ENCODE measurements around the gene DAPK1.

DAPK1 gene

DNA sequence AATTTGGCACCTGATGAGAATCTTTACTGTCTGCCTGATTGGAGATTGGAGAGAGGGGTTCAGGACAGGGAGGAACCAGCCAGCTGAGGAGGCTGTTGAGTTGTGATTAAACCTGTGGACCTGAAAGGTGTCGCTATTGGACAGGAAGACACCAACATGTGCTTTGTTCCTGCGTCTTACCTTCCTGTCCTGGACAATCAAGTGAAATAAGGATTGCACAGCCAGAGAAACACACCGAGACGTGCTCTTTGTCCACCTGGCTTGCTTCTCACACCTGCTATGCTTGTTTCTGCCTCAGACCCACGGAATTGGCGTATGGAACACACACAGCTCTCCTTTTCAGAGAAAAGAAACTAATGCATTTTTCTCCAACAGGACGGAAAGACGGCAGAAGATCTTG lies 170.6 kb downstream of the DAPK1 start:
- DNase-seq (ENCODE audit: low read depth), result no peak

GRCh38 chr9:87668722-87669121 lies 171.1 kb downstream of the DAPK1 start:
- no peak for DNase-seq (ENCODE audit: low read depth)

DNA sequence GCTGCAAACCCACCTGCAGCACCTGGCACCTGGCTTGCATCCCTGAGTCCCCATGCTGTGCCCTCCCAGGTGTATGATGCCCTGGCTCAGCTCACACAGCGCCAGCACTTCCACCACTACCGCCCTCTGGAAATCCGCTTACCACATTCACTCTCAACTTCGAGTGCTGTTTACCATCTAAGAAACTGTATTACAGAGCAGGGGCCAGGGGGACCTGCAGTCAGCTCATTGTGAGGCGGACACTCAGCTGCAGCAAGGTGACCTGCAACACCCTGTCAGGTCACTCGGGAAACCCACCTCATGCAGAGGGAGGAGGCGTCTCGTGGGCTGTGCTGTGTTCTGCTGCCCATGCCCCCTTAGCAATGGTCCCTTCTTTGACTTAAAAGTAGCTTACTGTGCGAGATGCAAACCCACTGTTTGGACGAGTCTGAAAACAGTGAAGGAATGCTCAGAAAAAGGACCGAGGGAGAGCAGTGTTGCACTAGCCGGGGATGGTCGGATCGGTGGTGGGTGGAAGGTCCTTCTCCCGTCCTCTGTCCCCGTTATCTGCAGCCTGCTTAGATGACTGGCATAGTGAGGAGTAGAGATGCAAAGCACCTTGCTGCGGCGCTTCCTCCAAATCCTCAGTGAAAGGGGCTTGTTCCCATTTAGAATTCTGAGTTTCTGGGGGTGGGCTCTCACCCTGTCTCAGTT lies 173.1 kb downstream of the DAPK1 start:
- no peak for DNase-seq (ENCODE audit: low read depth)

GRCh38 chr9:87671478-87671877 lies 173.8 kb downstream of the DAPK1 start:
- DNase-seq (ENCODE audit: low read depth), result no peak

DNA sequence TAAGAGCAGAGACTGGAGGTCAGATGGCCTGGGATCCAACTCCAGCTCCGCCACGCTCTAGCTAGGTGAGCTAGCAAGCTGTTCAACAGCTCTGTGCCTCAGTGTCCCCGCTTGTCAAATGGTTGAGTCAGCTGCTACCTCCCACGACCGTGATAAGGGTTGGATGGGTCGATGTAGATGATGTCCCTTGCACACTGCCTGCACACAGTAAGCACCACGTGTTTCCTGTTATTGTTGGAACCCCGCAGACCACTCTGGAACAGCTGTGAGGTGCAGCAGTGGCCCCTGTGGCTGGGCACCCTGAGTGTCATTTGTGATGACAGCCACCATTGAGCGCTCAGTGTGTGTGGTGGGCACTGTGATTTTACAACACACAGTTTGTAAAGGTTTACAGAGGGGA lies 174.3 kb downstream of the DAPK1 start:
- no peak for DNase-seq (ENCODE audit: low read depth)

- no peak for DNase-seq (ENCODE audit: low read depth)
Measured at GRCh38 chr9:87672586-87672985, 174.9 kb downstream of the DAPK1 start.

DNA sequence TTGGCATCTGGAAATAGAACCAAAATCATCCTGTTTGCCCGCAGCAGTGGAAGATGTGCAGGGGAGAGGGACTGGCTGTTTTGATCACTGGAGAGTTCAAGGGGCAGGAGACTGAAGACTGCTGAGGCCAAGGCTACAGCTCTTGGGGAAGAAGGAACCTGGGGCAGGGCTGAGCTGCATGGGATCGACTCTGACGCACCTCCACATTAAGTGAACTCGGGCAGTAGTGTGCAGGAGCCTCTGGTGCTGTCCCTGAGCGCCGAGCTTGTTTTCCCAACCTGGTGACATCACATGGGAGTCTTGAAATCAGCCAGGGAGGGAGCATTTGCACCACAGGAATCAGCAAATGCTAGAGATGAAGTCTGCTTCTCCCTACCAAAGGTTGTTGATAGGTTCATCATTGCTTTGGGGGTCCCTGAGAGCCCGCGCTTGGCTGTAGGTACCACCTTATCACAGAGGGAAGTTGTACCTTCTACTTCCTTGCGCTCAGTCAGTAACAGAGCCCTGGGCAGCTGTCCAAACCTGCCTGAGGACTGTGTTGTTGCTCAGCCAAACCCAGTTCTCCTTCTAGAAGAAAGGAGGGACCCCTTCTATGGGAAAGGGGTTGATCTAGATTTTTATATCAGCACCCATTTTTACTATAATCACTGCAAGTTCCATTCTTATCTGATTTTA lies 175.9 kb downstream of the DAPK1 start:
- no peak for DNase-seq (ENCODE audit: low read depth)

DNA sequence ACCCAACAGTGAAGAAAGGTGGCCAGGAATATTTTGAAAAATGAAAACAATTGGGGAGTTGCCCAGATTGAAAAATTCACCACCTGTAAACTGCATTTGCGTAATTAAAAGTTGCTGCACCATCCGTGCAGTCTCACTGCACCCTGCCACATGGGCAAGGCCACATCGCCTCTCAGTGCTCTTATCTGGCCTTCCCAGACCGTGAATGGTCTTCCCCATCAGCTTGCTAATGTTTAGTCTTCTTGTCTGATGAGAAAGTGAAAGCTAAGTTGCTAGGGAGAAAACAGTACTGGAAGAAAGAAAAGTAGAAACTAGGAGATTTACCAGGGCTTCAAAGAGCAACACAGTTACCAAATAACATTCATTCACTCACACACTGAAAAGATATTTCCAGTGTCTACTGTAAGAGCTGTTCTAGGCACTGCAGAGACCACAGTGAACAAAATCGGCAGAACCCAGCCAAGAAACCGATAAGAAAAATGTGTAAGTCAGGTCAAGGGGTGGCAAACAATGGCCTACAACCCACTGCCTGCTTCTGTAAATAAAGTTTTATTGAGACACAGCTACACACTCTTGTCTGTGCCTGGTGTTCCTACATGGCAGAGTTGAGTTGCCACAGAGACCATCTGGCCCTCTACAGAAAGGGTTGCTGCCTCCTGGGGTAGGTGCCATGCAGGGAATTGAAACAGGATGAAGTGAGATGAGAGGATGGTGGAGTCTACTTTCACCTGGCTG lies 177.1 kb downstream of the DAPK1 start:
- DNase-seq (ENCODE audit: low read depth), result no peak

DNA sequence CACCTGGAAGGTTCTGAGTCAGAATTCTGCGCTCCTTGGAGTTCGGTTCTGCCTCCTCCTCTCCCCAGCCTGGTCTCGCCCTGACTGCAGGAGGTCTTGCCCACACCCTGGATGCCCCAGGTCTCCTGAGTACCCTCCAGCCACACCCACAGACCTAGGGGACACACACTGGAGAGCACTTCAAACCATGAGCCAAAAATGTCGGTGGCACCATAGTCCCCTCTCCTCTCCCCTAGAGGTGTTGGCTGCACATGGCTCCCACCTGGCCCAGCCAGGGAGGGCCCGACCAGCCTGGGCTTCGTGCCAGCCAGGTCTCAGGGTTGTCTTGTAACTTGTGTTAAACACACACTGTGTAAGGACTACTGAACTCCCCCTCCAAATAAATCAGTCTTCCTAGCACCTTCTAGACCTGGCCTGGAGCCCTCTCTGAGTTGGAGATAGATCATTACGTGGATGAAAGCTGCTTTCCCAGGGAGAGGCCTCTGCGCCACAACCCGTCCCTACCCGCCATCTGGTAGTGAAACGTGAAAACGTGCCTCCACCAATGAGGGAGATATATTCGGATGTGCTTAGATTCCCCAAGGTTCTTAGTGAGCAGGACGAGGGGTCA lies 178.3 kb downstream of the DAPK1 start:
- DNase-seq (ENCODE audit: low read depth), result no peak

DNA sequence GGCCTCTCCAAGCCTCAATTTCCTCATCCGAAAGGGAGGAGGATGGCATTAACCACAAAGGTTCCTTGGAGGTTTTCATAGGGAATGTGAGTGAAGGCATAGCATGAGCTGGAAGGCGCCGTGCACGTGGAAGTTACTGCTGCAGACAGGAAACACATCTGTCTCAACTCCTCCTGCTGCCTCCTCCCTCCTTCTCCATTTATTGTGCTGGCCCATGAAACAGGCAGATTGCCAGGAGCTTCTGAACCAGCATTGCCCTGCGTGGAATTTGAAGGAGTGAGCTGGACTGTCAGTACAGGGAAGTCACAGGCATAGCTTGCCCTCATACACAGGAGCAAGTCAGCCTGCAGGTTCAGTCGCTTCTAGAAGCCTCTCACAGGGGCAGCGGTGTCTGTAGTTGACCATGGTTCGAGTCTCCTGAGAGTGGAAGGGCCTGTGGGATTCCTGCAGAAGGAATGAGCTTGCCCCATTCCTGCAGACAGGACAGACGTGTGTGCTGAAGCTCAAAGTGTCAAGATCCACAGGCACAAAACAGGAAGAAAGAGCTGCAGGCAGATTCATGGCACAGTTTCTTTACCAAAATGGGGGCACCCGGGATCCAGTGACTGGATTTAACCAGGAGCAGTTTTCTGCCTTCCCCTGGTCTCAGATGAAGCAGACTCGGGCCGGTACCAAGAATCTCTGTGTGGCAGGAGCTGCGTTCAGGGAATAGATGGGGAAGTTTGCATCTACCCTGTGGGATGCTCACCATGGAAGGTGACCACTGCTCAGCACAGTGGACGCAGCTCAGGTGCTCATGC lies 179.5 kb downstream of the DAPK1 start:
- no peak for DNase-seq (ENCODE audit: low read depth)

- DNase-seq (ENCODE audit: low read depth), result no peak
Measured at GRCh38 chr9:87677776-87678587, 180.3 kb downstream of the DAPK1 start.

- peak; percentile 23 for DNase-seq (ENCODE audit: low read depth)
Measured at GRCh38 chr9:87678650-87679355, 181.1 kb downstream of the DAPK1 start.

DNA sequence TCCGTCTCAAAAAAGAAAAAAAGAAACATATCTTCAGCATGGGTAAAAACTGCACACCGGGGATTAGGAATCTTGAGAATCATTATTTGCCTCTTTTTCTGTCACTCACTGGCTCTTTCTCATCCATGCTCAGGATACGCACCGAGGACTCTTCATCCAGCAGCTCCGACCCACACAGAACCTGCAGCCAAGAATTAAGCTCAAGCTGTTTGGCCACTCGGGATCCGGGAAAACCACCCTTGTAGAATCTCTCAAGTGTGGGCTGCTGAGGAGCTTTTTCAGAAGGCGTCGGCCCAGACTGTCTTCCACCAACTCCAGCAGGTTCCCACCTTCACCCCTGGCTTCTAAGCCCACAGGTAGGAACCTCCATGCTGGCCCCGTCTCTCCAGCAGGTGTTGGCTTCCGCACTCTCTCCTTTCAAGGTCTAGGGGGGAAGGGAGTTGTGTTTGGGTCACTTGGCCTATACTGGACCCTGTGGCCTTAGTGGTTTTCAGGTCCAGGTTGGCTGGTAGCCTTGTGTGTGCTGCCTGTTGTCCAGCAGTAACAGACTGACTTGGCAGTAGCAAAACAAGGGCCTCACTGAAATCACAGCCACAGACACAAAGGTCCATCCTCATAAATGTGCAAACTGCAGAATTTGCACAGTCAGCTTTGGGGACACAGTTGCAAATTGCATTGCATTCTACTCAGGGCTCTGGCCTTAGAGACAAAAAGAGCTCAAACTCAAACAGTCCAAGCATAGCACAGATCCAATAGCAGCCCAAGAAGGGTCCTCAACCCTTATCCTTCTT lies 183.8 kb downstream of the DAPK1 start:
- DNase-seq (ENCODE audit: low read depth), result no peak

DNA sequence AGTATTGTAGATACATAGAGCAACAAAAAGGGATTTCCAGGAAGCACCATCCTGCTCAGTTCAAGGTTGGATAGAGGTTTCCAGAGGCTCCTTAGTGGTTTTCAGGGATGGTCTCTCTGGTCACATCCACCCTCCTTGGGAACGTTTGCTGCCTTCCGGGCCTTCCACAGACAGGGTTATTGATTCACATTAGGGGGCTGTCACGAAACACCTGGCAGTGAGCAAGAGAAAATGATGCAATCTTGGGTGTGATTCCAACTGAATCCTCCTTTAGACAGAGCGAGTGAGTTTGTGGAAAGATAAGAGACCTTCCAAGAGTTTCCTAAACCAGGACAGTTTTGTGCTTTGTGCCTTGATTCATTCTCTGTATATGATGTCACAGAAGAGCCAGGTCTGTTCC lies 184.4 kb downstream of the DAPK1 start:
- DNase-seq (ENCODE audit: low read depth), result no peak

DNA sequence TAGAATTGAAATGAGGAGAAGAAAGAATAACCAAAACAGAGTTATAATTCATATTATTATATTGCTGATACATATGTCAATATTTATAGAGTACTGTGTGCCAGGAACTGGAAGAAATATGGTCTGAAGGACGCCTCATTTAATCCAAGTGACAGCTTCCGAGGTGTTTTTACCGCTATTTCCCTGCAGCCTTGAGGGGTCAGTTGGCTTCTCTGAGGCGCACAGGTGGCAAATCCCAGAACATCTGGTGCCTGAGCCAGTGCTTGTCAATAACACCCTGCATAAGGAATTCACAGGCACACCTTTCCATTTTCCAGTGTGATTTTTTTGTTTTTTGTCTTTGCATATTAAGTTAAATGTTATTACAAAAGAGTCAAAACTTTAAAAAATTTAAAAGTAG lies 185.0 kb downstream of the DAPK1 start:
- DNase-seq (ENCODE audit: low read depth), result no peak

GRCh38 chr9:87683751-87684626 lies 186.3 kb downstream of the DAPK1 start:
- DNase-seq (ENCODE audit: low read depth), result no peak

DNA sequence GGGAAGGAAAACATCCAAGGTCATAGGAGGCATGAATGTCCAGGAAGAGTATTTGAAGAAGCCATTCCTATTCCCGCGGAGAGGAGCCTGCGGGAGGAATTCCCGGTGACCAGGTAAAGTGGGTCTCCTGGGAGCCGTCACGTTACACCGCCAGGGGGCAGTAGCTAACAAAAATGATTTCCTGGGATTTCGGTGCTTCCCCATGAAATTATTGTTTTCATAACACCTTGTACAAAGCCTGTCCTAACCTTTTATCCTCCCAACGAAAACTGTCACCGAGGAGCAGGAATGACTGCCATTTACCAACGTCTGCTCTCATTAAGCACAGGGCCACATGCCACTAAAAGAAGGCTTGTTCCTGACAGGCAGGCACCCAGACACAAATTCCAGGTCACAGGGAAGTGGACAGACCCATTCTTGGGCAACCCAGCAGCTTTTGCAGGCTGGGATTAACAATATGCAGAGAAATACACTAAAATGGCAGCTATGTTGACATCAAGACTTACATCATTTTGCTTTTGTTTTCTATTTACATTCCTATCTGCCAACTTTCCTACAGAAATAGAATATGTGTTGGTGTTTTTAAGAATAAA lies 187.1 kb downstream of the DAPK1 start:
- no peak for DNase-seq (ENCODE audit: low read depth)

DNA sequence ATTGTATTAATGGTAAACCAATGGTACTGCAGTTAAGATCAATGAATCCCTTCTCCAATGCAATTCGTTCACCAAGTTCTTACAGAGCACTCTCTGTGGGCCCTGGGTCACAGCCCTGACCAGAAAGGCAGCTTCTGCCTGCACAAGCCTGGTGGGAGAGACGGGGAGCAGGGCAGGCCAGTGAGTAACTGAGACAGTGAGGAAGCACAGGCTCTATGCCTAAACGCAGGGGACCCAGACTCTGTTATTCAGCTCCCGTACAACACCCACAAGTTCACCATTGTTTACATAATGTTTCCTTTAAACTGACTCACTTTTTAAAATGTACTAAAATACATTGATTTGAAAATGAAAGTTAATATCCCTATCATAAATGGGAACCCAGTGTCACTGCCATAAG lies 187.8 kb downstream of the DAPK1 start:
- DNase-seq (ENCODE audit: low read depth), result no peak

All from activated T-cell treated with anti-CD3 and anti-CD28 coated beads for 1 hour (primary cell).